HG02938 (cell line): Measurements from ENCODE around the gene TEX30.
"Not testable (repeated sequence)": the region's sequence is repeated elsewhere in the genome, so short reads cannot be mapped to it uniquely, and the experiment has no call there.

ENCODE experiments used
- ATAC-seq: cut with Tn5 transposase; IDR thresholded peaks from one replicate; pipeline ENCODE4 v1.9.1; 2021; ENCODE audit warnings: mild to moderate bottlenecking, moderate library complexity; ENCODE audit not compliant: unreplicated experiment

Gene TEX30

DNA sequence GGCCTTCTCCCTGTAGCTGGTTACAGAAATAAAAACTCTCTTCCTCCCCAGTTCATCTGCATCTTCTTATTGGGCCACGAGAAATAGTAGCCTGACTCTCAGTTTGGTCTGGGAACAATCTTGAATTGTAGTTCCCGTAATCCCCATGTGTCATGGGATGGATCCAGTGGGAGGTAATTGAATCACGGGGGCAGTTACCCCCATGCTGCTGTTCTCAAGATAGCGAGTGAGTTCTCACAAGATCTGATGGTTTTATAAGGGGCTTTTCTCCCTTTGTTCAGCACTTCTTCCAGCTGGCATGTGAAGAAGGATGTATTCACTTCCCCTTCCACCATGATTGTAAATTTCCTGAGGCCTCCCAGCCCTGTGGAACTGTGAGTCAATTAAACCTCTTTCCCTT is 7.1 kb upstream of the TEX30 start:
- not testable (repeated sequence) for ATAC-seq

DNA sequence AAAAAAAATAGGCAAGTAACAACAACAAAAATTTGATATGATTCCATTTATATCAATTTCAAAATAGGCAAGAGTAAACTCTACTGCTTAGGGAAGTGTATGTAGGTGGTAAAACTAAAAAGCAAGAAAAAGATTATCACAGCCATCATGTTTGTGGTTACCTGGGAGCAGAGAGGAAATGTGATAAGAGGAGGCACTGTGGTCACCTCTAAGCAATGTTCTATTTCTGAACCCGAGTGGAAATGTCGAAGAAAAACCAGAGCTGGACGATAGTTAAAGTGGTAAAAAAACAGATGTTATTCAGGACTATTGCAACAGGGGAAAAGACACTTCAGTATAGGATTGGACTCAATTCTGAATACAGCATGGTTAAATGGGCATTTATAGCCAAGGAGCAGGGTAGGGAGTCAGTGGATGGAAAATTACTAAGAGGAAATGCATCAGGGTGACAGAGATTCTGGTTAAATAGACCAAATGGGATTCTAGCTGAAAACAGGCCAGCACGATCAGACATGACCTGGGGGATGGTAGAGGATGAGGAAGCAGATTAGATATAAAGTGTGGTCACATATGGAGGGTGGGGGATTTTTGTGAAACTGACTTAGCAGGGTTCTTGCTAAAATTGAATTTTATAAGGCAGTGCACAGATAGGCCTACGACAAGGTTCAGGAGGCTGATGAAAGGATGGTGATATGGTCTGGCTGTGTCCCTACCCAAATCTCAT is 6.0 kb upstream of the TEX30 start:
- ATAC-seq: peak; percentile 42

- ATAC-seq: no peak
Observed at GRCh38 chr13:102777736-102778135, 4.2 kb upstream of the TEX30 start.

DNA sequence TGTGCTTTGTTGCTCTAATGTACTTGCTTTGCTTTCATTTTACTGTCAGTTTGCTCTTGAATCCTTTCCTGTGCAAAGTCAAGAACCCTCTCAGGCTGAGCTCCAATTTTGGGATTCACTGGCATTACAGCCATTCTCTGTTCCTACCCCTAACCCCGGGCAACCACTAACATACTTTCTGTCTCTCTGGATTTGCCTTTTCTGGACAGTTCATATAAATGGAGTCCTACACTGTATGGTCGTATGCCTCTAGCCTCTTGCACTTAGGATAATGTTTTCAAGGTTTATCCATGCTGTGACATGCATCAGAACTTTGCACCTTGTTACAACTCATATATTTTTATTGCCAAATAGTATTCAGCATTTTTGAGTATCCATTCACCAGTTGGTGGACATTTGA is 2.7 kb upstream of the TEX30 start:
- no peak for ATAC-seq

DNA sequence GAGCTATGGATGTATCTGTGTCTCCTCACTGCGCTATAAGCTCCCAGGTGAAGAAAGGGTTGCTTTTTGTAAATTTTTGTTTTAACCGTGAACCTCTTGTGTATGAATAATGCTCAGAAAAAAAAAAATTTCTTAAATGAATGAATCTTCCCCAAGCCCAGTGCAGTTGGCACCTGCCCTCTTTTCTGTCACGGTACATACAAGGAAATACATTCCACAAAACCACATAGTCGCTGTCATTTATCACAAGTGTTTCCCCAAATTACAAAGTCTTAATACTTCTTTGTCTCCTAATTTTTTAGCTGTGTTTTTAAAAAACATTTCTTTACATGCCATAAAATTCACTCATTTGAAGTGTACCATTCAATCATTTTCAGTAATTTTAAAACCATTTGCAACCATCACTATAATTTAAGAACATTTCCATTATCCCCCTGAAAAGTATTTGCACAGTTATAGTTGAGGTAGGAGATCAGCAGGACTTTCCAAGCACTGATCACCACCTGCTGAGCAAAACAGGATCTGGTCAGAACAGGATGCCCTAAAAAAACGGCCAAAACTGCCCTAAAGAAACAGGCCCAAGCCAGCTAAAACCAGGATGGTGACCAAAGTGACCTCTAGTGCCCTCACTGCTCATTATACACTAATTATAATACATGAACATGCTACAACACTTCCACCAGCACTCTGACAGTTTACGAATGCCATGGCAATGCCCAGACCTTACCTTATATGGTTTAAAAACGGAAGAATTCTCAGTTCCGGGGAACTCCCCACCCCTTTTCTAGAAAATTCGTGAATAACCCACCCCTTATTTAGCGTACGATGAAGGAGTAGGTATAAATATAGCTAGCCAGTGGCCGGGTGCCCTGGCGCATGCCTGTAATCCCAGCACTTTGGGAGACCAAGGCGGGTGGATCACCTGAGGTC is 1.3 kb upstream of the TEX30 start:
- no peak for ATAC-seq

DNA sequence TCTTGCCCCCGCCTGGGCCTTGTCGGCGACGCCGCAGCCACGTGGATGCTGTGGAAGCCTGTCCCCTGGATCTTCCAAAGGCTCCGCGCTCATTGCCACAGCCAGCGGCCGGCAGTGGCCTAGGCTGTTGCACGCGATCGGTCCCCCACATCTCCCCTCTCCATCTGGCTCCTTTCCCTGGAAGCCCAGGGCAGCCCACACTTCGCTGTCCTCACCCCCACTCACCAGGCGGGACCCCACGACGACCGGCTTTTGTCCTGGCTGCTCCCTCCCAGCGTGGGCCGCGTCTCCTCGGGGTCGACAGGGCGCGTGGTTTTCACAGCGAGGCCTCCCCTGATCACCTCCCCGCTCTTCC is 605 bp upstream of the TEX30 start:
- ATAC-seq: no peak

DNA sequence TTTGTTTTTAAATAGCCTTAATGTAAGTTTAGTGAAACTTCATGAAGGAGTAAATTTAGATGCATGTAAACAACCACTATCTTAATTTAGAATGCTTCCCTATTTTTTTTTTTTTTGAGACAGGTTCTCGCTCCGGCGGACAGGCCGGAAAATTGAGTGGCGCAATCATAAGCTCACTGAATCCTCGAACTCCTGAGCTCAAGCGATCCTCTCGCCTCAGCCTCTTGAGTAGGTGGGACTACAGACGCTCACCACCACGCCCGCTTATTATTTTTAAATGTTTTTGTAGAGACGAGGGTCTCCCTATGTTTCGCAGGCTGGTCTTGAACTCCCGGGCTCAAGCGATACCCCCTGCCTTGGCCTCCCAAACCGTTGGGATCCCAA is 1.6 kb downstream of the TEX30 start:
- ATAC-seq: no peak

DNA sequence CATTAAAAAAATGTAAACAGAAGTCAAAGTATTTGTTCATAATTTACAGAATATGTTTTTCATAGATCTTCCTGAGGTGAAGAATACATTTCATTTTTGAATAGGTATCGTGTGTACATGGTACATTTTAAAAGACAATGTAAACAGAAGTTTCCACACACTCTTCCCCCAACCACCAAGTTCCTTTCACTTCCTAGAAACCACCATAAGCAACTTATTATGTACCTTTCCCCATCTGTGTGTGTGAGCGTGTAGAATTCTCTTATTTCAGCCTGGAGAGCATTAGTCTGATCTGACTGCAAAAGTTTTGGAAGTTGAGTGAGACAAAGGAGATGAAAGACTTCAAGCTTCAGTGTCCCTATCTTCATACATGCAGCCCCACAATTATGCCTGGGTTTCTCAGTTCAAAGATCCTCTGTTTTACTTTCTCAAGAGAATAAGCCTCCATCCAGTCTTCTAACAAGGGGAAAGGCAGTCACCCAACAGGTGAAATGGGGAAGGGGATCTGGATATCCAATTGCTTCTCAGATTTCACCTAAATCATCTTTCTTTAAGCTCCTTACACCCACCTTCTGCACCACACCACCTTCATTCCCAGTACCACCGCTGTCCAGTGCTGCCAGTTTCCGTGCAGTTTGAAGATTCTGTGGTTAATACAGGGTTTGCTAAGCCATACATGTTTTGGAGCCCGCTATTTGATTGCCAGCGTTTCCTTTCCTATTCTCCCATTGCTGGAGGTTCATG is 2.1 kb downstream of the TEX30 start:
- no peak for ATAC-seq

DNA sequence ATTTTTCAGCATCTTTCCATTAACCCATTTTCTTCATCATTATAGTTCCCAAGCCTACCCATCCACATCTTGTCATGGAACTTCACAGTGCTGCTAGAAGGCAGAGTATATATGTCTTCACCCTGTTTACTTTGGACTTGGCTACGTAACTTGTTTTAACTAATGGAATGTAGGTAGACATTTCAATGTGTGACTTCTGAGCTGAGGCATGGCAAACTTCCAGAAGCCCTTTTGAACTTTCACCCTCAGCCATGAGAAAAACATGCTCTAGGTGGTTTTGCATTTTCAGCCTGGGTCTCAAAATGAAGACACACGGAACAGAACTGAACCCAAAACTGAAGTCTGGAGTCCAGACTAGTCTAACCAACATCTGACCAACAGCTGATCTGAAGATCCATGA is 3.2 kb downstream of the TEX30 start:
- no peak for ATAC-seq

DNA sequence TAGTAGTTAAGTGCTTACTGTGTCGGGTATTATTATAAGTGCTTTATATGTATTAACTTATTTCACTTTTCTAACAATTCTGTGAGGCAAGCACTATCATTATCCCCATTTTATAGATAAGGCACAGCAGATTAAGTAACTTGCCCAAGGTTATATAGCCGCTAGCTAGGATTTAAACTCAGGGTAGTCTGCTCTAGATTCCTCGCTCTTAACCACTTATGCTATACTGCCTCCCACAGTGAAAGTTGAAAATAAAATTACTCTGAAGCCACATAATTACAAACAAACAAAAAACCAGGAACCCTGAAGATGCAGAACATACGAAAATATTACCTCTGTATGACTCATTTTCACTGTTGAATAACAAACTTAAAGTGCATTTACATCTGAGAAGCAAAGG is 3.9 kb downstream of the TEX30 start:
- ATAC-seq: no peak

GRCh38 chr13:102768909-102769308 is 4.7 kb downstream of the TEX30 start:
- no peak for ATAC-seq

- no peak for ATAC-seq
Observed at GRCh38 chr13:102763741-102764140, 9.8 kb downstream of the TEX30 start.

GRCh38 chr13:102761071-102761470 is 12.5 kb downstream of the TEX30 start:
- no peak for ATAC-seq

DNA sequence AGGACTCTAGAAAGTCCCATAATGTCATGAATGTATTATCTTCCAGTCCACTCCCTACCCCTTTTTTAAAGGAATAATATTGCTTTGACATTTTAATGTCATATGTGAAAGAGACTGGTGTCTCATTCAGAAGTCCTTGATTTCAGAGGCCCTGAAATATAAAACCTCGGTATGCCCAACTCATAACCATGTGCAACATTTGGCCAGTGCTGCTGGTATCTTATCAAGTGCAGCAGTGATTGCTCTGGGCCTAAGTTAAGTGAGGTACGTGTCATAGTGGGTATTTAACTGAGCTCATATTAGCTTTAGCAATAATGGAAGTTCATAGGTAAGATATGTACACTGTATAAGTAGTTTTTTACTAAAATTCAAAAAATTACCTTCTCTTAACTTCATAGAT is 14.7 kb downstream of the TEX30 start:
- ATAC-seq: no peak

GRCh38 chr13:102757006-102757405 is 16.6 kb downstream of the TEX30 start:
- no peak for ATAC-seq

GRCh38 chr13:102751886-102752285 is 21.7 kb downstream of the TEX30 start:
- no peak for ATAC-seq

- no peak for ATAC-seq
Observed at GRCh38 chr13:102742506-102742905, 31.1 kb downstream of the TEX30 start.

DNA sequence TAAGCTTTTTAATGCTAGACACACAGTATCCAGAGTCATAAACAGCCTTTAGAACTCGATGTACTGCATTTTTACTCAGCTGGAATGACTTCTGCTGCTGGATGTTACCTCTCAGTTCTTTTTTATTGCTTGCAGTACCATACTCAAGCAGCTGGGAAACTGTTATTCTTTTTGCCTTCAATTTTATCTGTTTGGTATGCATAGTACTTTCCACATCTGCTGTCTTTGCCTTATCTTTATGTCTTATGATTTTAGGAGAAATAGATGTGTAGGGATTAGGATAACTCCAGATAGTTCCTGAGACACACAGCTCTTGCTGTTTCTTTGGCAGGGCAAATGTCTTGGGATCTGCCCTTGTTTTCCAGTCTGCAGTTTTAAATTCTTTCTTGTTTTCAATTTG is 31.5 kb downstream of the TEX30 start:
- ATAC-seq: no peak

DNA sequence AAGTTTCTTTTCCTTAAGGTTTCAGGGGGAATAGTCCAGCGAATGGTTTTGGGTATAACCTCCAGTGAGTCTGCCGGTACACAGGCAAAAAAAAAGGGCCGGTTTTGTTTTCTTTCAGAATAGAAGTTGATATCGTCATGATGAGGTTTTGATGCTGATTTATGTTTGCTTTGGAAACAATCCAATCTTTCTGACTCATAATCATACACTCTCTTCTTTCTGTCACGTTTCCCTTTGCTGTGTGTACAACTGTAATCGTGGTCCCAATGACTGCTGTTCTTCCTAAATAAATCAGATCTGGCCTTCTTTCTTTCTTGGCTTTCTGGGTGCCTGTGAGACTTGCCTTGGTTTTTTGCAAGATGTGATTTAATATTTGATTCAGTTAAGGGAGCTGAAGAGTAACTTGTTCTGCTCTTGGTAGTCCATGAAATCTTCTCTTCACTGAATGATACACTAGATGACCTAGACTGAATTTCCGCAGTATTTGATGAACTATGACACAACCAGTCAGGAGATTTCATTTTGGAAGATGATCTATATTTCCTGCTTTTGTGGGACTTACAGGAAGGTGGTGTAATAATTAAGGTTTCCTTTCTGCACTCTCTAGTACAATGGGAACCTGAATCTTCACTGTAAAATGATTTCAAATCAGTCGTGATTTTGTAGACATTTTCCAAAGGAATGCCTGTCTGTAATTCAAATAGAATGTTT is 43.9 kb downstream of the TEX30 start:
- ATAC-seq: no peak

DNA sequence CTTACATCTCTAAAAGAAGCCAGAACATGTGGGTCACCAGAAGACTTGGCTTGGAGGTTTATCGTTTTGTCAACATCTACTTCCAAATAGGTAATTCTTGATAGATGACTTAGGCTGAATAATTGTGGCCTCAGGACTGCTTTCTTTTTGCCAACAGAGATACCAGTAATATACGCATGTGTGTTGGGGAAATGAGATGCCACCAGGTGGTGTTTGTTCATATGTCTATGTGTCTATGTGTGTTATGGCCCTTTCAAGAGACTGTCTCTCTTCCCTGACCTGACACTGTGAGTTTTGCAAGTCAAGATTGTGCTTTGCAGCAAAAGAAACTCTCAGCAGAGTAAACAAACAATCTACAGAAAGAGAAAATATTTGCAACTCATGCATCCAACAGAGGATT is 47.2 kb downstream of the TEX30 start:
- peak; percentile 48 for ATAC-seq

DNA sequence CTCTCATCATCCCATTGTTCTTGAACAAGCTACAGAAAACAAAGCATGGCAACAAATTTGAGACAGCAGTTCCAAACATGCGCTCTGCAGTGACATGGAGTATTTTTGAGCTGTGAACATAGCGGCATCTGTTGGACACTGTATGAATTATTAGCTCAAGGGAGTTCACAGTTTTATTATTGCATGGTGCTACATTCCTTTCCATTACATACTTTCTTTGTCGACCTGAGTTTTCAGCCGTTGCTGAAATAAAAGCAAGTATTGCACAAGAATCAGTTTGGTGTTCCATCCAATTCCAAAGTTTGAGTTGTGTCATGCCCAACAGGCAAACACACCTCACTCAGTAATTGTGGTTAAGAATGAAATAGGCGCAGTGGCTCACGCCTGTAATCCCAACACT is 48.7 kb downstream of the TEX30 start:
- ATAC-seq: no peak
